ENCODE results near the gene DNAJB8.

The DNAJB8 gene

GRCh38 chr3:128469556-128469955 lies 2.9 kb upstream of the DNAJB8 start:
- no peaks in the 10 kb centered on the region for H3K36me3 ChIP-seq (ENCODE audit: low read depth)
- no peaks in the 10 kb centered on the region for H3K27me3 ChIP-seq (ENCODE audit: insufficient read depth, poor library complexity, severe bottlenecking)
- no peak for TF ChIP-seq CTCF (IDR thresholded peaks at IDR 0.05; ENCODE audit: poor library complexity, severe bottlenecking)
- H3K9me3 ChIP-seq (ENCODE audit: severe bottlenecking) = no peaks in the 10 kb centered on the region
- H3K4me1 ChIP-seq (ENCODE audit: insufficient read depth, poor library complexity, severe bottlenecking) = no peaks in the 10 kb centered on the region
- H3K27ac ChIP-seq (ENCODE audit: poor library complexity, severe bottlenecking) = no peak overlapping the region
- no peak overlapping the region for H3K4me3 ChIP-seq (ENCODE audit: severe bottlenecking)
- no peak for ATAC-seq (ENCODE audit: low read depth)
- no peak for DNase-seq (ENCODE audit: low spot score)

- no peaks in the 10 kb centered on the region for H3K9me3 ChIP-seq (ENCODE audit: severe bottlenecking)
- no peak for TF ChIP-seq CTCF (IDR thresholded peaks at IDR 0.05; ENCODE audit: poor library complexity, severe bottlenecking)
- DNase-seq (ENCODE audit: low spot score) = no peak
- ATAC-seq (ENCODE audit: low read depth) = no peak
- H3K27ac ChIP-seq (ENCODE audit: poor library complexity, severe bottlenecking) = no peak overlapping the region
- no peaks in the 10 kb centered on the region for H3K4me1 ChIP-seq (ENCODE audit: insufficient read depth, poor library complexity, severe bottlenecking)
- no peaks in the 10 kb centered on the region for H3K36me3 ChIP-seq (ENCODE audit: low read depth)
- no peaks in the 10 kb centered on the region for H3K27me3 ChIP-seq (ENCODE audit: insufficient read depth, poor library complexity, severe bottlenecking)
- no peak overlapping the region for H3K4me3 ChIP-seq (ENCODE audit: severe bottlenecking)
Measured at GRCh38 chr3:128468791-128469527, 2.3 kb upstream of the DNAJB8 start.

GRCh38 chr3:128468285-128468790 lies 1.6 kb upstream of the DNAJB8 start:
- no peaks in the 10 kb centered on the region for H3K27me3 ChIP-seq (ENCODE audit: insufficient read depth, poor library complexity, severe bottlenecking)
- no peaks in the 10 kb centered on the region for H3K36me3 ChIP-seq (ENCODE audit: low read depth)
- no peak for ATAC-seq (ENCODE audit: low read depth)
- no peak for DNase-seq (ENCODE audit: low spot score)
- no peak overlapping the region for H3K27ac ChIP-seq (ENCODE audit: poor library complexity, severe bottlenecking)
- H3K4me1 ChIP-seq (ENCODE audit: insufficient read depth, poor library complexity, severe bottlenecking) = no peaks in the 10 kb centered on the region
- no peaks in the 10 kb centered on the region for H3K9me3 ChIP-seq (ENCODE audit: severe bottlenecking)
- TF ChIP-seq CTCF (IDR thresholded peaks at IDR 0.05; ENCODE audit: poor library complexity, severe bottlenecking) = no peak
- no peak overlapping the region for H3K4me3 ChIP-seq (ENCODE audit: severe bottlenecking)

GRCh38 chr3:128464702-128465101 lies 2.0 kb downstream of the DNAJB8 start:
- no peaks in the 10 kb centered on the region for H3K9me3 ChIP-seq (ENCODE audit: severe bottlenecking)
- H3K27ac ChIP-seq (ENCODE audit: poor library complexity, severe bottlenecking) = no peak overlapping the region
- DNase-seq (ENCODE audit: low spot score) (no peak), ATAC-seq (ENCODE audit: low read depth) (no peak)
- H3K4me3 ChIP-seq (ENCODE audit: severe bottlenecking) = no peak overlapping the region
- H3K4me1 ChIP-seq (ENCODE audit: insufficient read depth, poor library complexity, severe bottlenecking) = no peaks in the 10 kb centered on the region
- H3K36me3 ChIP-seq (ENCODE audit: low read depth) = no peaks in the 10 kb centered on the region
- no peak for TF ChIP-seq CTCF (IDR thresholded peaks at IDR 0.05; ENCODE audit: poor library complexity, severe bottlenecking)
- no peaks in the 10 kb centered on the region for H3K27me3 ChIP-seq (ENCODE audit: insufficient read depth, poor library complexity, severe bottlenecking)

- DNase-seq (ENCODE audit: low spot score) = no peak
- no peaks in the 10 kb centered on the region for H3K36me3 ChIP-seq (ENCODE audit: low read depth)
- TF ChIP-seq CTCF (IDR thresholded peaks at IDR 0.05; ENCODE audit: poor library complexity, severe bottlenecking) = no peak
- no peak for ATAC-seq (ENCODE audit: low read depth)
- no peaks in the 10 kb centered on the region for H3K27me3 ChIP-seq (ENCODE audit: insufficient read depth, poor library complexity, severe bottlenecking)
- no peaks in the 10 kb centered on the region for H3K9me3 ChIP-seq (ENCODE audit: severe bottlenecking)
- H3K4me3 ChIP-seq (ENCODE audit: severe bottlenecking) = no peak overlapping the region
- no peaks in the 10 kb centered on the region for H3K4me1 ChIP-seq (ENCODE audit: insufficient read depth, poor library complexity, severe bottlenecking)
- no peak overlapping the region for H3K27ac ChIP-seq (ENCODE audit: poor library complexity, severe bottlenecking)
Measured at GRCh38 chr3:128464188-128464587, 2.5 kb downstream of the DNAJB8 start.
